Occipital lobe (tissue), 2 donors: ENCODE data around the gene HS3ST5. TPM values are rescaled to one million over a fixed set of nuclear protein-coding genes. Genes with fewer than 3 reads are reported as not detected.
"Not testable (repeated sequence)": the region's sequence is repeated elsewhere in the genome, so short reads cannot be mapped to it uniquely, and the experiment has no call there.

Experiments
- DNase-seq: peaks from one replicate; lab custom pipeline; 2025; lab: John Stamatoyannopoulos, UW
- total RNA-seq: library from RNA; depleted of rRNA; stranded (reverse); fragments of >200 nt; gene quantifications from one replicate; pipeline ENCODE4 v1.2.3, GENCODE V29; 2014

Gene HS3ST5
- total RNA-seq, 1 donor from 2014 or later: 6.6 TPM

DNA sequence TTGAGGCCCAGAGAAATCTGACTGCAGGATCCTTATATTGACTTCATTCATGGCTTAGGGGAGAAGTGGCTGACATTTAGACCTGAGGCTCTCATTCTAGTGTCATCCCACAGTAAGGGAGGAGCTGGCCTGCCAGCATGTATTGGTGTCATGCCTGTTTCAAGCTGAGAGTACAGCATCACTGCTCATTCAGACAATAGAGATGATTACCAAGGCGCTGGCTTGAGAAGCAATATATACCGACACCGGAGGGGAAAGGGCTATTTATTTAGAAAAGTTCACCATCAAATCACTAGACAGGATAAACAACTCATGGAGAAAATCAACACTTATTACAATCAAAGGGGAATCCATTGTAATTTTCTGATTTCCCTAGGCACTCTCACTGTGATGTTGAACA lies 287.5 kb downstream of the HS3ST5 start:
- no peak for DNase-seq

DNA sequence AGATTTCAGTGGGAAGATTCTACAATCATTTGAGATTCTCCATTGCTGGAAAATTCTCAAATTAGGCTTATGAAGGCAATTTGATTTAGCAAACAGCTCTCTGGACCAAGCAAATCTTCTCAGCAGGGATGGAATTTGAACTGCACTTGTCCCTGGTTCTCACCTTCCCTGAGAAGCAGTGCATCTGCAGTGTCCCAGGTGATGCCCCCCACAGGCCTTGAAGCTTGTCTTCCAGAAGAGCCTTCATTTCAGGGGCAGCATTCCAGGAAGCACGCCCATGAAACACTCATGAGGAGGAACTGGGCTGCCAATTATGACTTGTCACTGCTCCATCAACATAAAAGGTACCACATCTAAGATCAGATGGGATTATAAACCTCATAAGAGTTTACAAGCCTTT lies 289.0 kb downstream of the HS3ST5 start:
- DNase-seq: no peak

DNA sequence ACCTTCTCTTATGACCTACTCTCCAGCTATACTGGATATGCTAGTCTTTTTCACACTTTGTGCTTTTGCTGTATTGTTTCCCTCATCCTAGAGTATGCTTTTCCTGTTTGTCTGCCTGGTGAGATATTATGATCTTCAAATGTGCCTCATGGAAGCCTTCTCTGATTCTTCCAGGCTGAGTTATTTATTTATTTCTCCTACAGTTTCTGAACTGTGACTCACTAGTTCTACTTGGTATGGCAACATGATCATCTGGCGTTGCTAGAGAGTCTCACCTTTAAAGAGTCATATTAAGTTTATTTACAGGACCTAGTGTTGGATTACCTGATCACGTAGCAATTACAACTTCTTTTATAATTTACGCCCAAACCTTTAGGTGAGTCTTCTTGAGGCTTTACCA lies 290.7 kb downstream of the HS3ST5 start:
- DNase-seq: no peak

DNA sequence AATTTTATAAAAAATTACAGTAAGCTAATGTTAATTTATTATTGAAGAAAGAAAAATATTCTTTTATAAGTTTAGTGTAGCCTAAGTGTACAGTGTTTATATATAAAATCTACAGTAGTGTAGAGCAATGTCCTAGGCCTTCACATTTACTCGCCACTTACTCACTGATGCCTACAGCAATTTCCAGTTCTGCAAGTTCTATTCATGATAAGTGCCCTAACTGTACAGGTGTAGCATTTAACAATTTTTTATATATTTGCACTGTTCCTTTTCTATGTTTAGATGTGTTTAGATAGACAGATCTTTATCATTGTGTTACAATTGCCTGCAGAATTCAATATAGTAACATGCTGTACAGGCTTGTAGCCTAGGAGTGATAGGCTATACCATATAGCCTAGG lies 291.8 kb downstream of the HS3ST5 start:
- DNase-seq: no peak

DNA sequence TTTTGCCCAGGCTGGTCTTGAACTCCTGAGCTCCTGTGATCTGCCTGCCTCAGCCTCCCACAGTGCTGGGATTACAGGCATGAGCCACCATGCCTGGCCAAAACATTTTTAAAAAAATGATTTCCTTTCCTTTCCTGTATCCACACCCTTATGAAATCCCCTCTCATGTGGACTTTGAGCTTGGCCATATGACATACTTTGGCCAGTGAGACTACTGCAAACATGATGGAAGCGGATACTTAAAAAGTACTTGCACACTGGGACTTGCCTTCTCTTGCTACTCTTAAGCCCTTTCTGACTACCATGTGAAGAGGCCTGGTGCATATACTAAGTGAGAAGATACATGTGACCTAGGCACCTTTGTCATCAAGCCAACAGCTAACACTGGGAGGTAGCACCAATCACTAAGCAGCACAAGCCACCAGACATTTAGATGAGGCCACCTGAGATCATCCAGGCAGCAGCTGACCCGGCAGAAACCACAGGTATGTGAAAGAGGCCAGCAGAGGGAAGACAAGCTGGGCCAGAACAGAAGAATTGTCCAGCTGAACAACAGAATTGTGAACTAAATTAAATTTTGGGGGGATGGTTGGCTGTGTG lies 293.4 kb downstream of the HS3ST5 start:
- DNase-seq: no peak

DNA sequence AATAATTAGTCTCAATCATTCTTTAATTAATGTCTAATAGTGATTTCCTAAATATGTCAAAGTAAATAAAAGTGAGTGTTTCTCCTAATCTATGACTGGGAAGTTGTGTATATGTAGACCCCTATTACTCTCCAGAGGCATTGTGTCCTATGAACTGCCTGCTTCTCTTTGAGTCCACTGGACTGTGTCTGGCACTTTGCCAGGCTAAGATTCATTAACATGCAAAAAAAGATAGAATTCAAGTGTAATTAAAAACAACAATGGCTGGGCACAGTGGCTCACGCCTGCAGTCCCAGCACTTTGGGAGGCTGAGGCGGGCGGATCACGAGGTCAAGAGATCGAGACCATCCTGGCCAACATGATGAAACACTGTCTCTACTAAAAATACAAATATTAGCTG lies 298.3 kb downstream of the HS3ST5 start:
- not testable (repeated sequence) for DNase-seq

DNA sequence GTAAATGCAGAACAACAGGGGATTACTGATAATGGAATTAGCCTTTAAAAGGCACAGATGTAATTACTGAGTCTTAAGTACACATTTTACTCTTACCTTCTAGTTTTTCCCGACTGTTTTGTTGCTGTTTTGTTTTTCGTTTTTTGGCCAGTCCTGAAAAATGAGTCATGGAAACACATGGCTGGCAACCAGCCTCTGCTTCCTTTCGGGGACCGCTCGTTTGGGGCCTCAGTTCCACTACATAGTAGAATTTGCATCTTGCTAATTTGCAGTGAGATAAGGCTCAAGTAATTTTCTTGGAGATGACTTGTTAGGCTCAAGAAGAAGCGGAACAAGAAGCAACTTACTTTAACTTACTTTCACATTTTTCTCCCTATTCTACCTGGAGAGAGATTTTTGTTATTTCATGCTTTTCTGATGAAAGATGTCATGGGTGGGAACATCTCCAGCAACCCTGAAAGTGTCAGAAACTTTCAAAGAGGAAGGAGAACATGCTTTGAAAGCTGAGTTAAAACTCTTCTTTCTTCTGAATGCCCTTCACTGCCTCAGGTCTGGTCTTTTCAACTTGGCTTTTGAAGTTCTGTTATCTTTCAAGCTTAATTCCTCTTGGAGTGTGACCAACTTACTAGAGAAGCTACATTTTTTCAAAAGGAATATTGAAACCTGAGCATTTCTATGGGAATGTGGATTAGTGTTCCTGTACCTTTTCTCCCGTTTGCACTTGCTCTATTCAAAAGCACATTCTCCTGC lies 300.4 kb downstream of the HS3ST5 start:
- no peak for DNase-seq

DNA sequence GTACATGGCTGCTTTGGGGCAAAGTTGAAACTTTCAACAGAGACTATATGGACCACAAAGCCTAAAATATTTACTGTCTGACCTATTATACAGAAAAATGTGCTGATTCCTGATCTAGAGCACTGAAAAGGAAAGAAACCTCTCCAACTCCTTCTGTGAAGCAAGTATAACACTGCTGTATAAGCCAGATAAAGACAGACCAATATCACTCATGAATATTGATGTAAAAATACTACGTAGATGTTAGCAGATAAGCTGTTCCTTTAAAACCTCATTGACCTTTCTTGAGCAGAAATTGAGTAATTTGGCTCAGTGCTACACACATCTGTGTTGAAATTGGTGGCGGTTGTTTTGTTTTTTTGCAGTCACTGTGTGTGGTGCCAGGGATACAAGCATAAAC lies 302.0 kb downstream of the HS3ST5 start:
- no peak for DNase-seq

DNA sequence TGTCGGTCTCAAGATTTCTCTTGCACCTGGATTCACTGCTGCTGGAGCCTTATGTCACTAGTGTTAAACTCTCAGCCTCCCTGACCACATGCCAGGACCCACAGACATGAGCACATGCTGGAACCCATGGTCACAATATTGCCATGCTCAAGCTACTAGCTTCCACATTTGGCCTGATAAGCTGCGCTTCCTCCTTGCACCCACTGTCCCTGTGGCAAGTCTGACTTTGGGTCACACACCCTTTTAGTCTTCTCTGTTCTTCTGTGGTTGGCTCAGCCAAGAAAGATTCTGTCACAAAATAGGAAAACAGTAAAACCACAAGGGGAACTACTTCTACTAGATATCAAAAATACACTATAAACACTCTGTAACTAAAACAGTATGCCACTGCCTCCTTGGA lies 303.0 kb downstream of the HS3ST5 start:
- no peak for DNase-seq

DNA sequence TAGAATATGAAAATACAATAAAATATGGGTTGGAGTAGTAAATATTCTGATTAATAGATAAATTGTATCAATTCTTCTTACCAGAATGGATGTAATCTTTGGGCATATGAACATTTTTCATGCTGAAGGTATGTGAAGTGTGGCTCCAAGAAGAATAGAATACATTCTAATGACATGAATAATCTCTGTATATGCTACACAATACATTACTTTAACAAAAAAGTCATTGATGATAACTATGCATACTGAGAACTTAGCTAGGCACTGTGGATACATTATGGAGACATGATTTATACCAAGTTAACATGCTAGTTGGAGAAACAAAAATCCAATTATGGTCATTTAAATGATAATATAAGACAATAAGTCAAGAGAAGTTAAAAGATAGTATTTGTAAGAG lies 309.2 kb downstream of the HS3ST5 start:
- DNase-seq: no peak

DNA sequence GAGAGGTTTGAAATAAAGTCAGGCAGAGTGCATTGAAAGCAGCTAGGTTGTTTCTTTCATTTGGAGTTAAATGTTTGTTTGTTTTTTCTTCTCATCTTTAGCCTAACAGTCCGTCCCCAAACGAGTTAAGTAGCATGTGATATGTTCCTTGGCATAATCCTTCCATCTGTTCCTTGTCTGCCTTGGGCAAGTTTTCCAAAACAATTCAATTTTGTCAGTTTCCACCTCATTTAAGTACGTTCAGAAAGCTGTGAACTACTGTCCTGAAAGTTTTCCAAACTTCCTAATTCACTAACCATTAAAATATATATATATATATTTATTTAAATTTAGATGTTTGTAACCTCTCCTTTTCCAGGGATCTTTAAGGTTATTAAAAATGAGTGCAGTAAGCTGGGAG lies 310.1 kb downstream of the HS3ST5 start:
- no peak for DNase-seq

DNA sequence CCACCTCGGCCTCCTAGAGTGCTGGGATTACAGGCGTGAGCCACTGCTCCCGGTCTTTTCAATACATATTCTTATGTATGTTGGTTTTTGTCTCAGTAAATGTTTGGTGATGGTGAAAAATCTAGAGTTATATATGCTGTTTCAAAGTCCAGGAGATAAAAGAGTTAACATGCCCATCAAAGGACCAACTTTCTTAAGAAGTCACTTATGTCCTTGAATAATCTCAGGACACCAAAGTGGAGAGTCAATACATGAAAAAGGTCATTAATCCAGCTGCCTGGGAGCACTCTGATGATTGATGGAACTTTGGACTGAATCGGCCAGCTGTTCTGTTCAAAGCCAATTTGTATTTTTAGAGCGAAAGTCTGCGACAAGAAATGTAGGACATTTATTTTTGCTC lies 312.1 kb downstream of the HS3ST5 start:
- no peak for DNase-seq

DNA sequence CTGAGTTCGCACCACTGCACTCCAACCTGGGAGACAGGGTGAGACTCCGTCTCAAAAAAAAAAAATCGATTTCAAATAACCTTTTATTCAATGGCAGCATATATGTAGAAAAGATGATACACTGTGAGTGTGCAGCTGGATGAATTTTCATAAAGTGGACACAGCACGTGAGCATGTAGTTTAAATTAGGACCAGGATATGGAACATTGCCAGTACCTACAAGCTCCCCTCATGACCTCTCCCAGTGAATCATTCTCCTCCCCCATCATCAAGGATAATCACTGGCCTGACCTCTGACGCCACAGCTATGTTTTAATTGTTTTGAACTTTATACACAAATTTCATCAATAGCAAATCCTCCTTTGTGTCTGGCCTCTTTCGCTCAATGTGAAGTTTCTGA lies 318.1 kb downstream of the HS3ST5 start:
- DNase-seq: no peak

DNA sequence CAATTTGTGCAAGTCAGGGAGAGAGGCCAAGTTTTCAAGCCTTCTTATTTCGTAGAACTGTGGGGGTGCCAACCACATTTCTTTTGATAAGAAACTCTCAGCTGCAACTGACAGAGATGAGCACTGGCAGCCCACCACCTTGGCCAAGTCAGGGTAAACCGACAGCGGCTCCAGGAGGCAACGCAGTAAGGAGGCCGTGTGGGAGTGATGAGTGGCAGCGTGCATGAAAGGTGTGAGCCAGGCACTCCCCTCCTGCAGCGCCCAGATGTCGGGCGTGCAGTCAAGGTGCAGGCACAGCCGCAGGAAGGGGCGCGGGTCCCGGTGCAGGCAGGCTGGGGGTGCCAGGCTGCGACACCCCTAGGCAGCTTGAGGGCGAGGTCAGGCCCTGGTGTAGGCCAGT lies 322.6 kb downstream of the HS3ST5 start:
- DNase-seq: no peak

DNA sequence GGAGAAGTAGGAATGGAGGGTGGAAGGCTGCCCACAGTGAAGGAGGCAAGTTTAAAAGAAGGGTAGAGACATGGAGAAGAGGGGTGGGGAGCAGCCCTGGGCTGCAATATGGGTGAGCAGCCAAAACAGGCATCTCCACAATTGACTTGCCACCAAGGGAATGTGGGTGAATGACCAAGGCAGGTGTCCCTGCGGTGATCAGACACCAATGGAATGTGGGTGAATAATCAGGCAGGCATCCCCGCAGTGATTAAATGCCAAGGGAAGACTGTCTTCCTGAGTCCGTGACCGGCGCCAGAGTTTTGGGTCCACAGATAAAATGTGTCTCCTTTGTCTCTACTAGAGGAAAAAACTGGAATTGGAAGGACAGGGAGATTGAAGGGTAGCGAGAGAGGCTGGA lies 325.7 kb downstream of the HS3ST5 start:
- not testable (repeated sequence) for DNase-seq

DNA sequence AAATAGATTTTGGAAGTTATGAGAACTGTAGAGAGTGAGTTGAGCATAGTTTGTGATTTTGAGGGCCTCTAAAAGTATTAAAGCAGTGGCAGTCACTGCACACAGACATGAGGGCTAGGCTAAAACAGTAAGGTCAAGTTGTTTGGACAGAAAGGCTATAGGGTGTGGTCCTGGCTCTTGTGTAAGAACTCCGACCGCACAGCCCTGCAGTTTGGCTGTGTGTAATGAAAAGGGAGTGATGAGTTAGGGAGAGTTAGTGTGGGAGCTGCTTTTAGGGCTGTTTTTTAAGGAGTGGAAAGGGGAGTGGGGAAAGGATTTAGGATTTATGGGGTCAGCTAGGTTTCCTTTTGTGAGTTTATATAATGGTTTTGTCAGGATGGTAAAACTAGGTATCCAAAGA lies 328.7 kb downstream of the HS3ST5 start:
- not testable (repeated sequence) for DNase-seq

DNA sequence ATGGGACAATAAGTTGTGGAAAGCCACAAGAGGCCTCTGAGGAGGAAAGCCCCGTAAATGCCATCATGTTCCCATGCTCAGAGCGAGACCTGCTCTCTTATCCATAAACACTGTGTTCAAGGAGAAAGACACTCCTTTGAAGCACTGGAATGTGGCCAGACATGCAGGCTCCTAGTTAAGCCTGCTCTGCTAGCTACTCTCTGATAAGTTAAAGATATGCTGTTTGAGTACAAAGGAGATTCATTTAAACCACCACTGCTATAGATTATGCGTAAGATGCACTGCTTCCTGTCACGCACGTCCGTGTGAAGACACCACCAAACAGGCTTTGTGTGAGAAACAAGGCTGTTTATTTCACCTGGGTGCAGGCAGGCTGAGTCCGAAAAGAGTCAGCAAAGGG lies 331.3 kb downstream of the HS3ST5 start:
- DNase-seq: not testable (repeated sequence)

DNA sequence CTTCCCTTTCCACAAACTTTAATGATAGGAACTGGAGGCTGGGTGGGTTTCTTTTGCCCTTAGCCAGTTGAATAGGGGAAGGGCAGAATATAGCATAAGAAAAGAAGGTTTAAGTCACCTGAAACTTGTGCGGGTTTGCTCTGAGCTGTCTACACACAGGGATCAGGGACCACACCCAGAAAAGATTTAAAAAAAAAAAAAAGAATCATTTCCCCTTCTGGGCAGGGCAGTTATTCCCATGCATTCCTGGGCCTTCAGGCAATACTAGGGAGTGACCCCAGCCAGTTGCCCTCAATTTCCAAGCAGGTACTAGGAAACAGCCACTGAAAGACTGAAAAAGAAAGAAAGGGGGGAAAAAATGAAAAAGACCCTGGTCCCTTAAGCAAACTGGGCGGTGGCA lies 332.3 kb downstream of the HS3ST5 start:
- no peak for DNase-seq

DNA sequence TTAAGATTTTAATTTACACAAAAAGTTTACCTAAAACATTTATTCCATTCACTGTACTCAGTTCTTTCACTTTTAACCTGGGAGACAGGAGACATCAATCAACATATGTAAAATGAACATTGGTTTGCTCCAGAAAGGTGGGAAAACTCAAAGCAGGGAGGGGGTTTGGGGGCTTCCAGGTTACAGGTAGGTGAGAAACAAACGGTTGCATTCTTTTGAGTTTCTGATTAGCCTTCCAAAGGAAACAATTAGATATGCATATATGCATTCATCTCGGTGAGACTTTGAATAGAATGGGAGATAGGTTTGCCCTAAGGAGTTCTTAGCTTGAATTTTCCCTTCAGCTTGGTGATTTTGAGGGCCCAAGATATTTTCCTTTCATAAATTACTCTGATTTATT lies 333.6 kb downstream of the HS3ST5 start:
- DNase-seq: no peak

DNA sequence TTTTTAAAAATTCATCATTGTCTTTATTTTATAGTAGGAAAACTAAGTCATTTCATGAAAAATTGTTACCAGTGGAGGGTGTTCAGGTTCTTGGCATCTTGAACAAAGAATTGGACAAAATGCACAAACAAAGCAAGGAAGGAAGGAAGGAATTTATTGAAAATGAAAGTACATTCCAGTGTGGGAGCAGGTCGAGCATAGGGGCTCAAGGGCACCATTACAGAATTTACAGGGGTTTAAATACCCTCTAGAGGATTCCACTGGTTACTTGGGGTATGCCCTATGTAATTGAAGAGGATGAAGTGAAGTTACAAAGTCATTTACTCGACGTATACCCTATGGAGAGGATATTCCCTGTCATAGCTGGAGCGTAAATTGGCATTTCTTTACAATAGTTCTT lies 334.5 kb downstream of the HS3ST5 start:
- DNase-seq: no peak

DNA sequence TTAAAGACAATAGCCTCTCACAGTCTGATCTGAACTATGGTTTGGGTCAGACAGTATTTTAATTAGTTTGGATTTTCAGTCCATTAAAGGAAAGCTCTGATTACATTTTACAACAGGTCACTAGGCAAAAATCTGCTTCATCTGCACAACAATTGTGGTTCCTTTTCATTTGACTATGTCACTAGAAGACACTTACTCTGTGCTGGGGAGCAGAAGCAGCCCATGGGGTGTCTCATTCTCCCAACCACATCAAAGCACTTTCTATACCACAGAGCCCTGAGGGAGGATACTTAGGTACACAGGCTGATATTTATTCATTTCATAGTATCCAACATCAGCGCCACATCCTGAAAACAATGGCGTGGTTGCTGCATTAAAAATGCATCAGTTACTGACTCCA lies 335.3 kb downstream of the HS3ST5 start:
- no peak for DNase-seq
